Loucy (cell line): Measurements from ENCODE around the gene MMP19.

Source experiments
- H2AFZ ChIP-seq: fragments of 200-600 bp; sonication (generic); 2 replicates; pipeline ENCODE4 v1.6.0; 2016; ENCODE audit warnings: antibody characterized with exemption, mild to moderate bottlenecking, low read length, moderate library complexity
- H3F3A ChIP-seq: fragments of 200-600 bp; 2 replicates; pipeline ENCODE4 v1.6.0; 2016; ENCODE audit warnings: antibody characterized with exemption, low read depth, mild to moderate bottlenecking
- H3K27me3 ChIP-seq: fragments of 200-600 bp; sonication (generic); 2 replicates; pipeline ENCODE4 v1.6.1; 2014; ENCODE audit warnings: low read length, mild to moderate bottlenecking; ENCODE audit not compliant: insufficient read depth, poor library complexity, severe bottlenecking
- H3K36me3 ChIP-seq: fragments of 200-600 bp; sonication (generic); 2 replicates; pipeline ENCODE4 v1.6.1; 2016; ENCODE audit warnings: low read length; ENCODE audit not compliant: insufficient read depth
- H3K4me1 ChIP-seq: fragments of 200-600 bp; sonication (generic); 2 replicates; pipeline ENCODE4 v1.5.1; 2014; ENCODE audit warnings: low read length, mild to moderate bottlenecking; ENCODE audit not compliant: insufficient read depth, poor library complexity, severe bottlenecking
- H3K4me2 ChIP-seq: fragments of 200-600 bp; sonication (generic); 2 replicates; pipeline ENCODE4 v1.6.0; 2014; ENCODE audit warnings: antibody characterized with exemption, low read length, low read depth, mild to moderate bottlenecking; ENCODE audit not compliant: poor library complexity, severe bottlenecking
- H3K4me3 ChIP-seq: fragments of 200-600 bp; sonication (generic); 2 replicates; pipeline ENCODE4 v1.5.1; 2014; ENCODE audit warnings: low read length, mild to moderate bottlenecking, mixed read lengths; ENCODE audit not compliant: poor library complexity, severe bottlenecking
- H3K79me2 ChIP-seq: fragments of 200-600 bp; sonication (generic); 2 replicates; pipeline ENCODE4 v1.6.1; 2014; ENCODE audit warnings: low read length; ENCODE audit not compliant: insufficient read depth
- H3K9ac ChIP-seq: fragments of 200-600 bp; sonication (generic); 2 replicates; pipeline ENCODE4 v1.6.0; 2014; ENCODE audit warnings: mild to moderate bottlenecking, low read depth, low read length, moderate library complexity; ENCODE audit not compliant: poor library complexity, severe bottlenecking
- H3K9me2 ChIP-seq: fragments of 200-600 bp; sonication (generic); replicated peaks from 2 replicates; pipeline ENCODE4 v1.6.1; 2016; ENCODE audit warnings: low read depth, low read length, mixed read lengths
- H3K9me3 ChIP-seq: fragments of 200-600 bp; sonication (generic); 2 replicates; pipeline ENCODE4 v1.6.1; 2014; ENCODE audit warnings: mild to moderate bottlenecking, antibody characterized with exemption, low read length, low read depth; ENCODE audit not compliant: insufficient read depth
- H4K20me1 ChIP-seq: fragments of 200-600 bp; sonication (generic); 2 replicates; pipeline ENCODE4 v1.6.0; 2014; ENCODE audit warnings: antibody characterized with exemption, low read length, mild to moderate bottlenecking; ENCODE audit not compliant: insufficient read depth, poor library complexity, severe bottlenecking
- EZH2phosphoT487 ChIP-seq: fragments of 200-600 bp; IDR thresholded peaks from 2 replicates; pipeline ENCODE4 v1.6.1; 2018; ENCODE audit warnings: antibody characterized with exemption, mild to moderate bottlenecking, moderate library complexity, borderline replicate concordance
- TF ChIP-seq, protein P1 (sequence below): fragments of 200-600 bp; sonication (generic); conservative IDR thresholded peaks from 2 replicates; pipeline ENCODE4 v1.5.1; 2014; ENCODE audit warnings: mild to moderate bottlenecking, antibody characterized with exemption, low read length

The MMP19 gene

GRCh38 chr12:55797550-55797949, 45.2 kb downstream of the MMP19 start:
- H3K9me3 ChIP-seq: no peaks in the 10 kb centered on the region
- no peak overlapping the region for H3K4me3 ChIP-seq
- no peaks in the 10 kb centered on the region for H3K9me2 ChIP-seq
- no peak overlapping the region for H2AFZ ChIP-seq
- peaks cover 3% of the 10 kb centered on the region for H3K4me1 ChIP-seq
- H3K36me3 ChIP-seq: peaks cover 90% of the 10 kb centered on the region
- no peak overlapping the region for H3K4me2 ChIP-seq
- peaks cover 22% of the 10 kb centered on the region for H4K20me1 ChIP-seq
- no peaks in the 10 kb centered on the region for H3F3A ChIP-seq
- TF ChIP-seq, protein P1, sequence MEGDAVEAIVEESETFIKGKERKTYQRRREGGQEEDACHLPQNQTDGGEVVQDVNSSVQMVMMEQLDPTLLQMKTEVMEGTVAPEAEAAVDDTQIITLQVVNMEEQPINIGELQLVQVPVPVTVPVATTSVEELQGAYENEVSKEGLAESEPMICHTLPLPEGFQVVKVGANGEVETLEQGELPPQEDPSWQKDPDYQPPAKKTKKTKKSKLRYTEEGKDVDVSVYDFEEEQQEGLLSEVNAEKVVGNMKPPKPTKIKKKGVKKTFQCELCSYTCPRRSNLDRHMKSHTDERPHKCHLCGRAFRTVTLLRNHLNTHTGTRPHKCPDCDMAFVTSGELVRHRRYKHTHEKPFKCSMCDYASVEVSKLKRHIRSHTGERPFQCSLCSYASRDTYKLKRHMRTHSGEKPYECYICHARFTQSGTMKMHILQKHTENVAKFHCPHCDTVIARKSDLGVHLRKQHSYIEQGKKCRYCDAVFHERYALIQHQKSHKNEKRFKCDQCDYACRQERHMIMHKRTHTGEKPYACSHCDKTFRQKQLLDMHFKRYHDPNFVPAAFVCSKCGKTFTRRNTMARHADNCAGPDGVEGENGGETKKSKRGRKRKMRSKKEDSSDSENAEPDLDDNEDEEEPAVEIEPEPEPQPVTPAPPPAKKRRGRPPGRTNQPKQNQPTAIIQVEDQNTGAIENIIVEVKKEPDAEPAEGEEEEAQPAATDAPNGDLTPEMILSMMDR: no peak
- TF ChIP-seq EZH2phosphoT487: no peak
- H3K79me2 ChIP-seq: peaks cover 26% of the 10 kb centered on the region; the same call in 1 of the 2 replicates
- H3K27me3 ChIP-seq: no peaks in the 10 kb centered on the region
- no peak overlapping the region for H3K9ac ChIP-seq

DNA sequence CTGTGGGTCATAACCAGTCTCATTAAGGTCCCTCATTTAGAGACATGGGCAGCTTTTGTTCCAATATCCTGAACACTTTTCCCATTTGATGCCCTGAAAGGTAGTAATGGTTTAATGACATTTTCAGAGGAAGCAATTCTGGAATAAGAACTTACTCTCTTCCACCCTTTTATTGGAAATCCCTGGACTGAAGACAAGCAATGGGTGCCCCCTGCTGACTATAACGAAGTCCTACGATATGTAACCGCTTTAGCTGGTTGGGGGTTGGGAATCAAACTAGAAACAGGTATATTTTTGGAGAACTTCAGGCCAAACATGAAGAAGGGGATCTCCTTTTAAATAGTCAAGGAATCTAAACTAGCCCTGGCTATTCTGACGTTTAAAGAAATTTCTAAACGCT, 45.7 kb downstream of the MMP19 start:
- H4K20me1 ChIP-seq: peaks cover 19% of the 10 kb centered on the region
- no peaks in the 10 kb centered on the region for H3F3A ChIP-seq
- H3K27me3 ChIP-seq: no peaks in the 10 kb centered on the region
- TF ChIP-seq, protein P1: peak; percentile 85
- no peak for TF ChIP-seq EZH2phosphoT487
- no peak overlapping the region for H3K4me2 ChIP-seq
- no peak overlapping the region for H3K9ac ChIP-seq
- no peak overlapping the region for H2AFZ ChIP-seq
- H3K36me3 ChIP-seq: peaks cover 87% of the 10 kb centered on the region
- H3K4me3 ChIP-seq: no peak overlapping the region
- no peaks in the 10 kb centered on the region for H3K9me2 ChIP-seq
- peaks cover 26% of the 10 kb centered on the region; the same call in 1 of the 2 replicates for H3K79me2 ChIP-seq
- H3K4me1 ChIP-seq: peaks cover 3% of the 10 kb centered on the region
- H3K9me3 ChIP-seq: no peaks in the 10 kb centered on the region

DNA sequence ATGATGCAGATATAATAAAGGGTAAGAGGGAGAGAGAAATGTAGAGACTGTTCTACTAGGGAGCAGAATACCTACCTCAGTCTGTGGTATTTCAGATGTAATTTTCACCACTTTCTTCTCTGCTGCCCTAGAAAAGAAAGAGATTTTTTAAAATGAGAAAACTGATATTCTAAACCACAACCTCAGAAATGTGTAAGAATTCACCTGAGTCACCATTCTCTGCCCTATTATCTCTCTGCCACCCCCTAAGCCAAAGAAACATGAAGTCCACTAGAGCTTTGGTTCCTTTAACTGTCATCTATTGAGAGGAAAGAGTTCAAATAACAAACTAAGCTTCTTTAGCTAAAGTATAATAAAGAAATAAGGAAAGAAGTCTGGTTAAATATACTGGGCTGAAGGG, 46.8 kb downstream of the MMP19 start:
- no peak overlapping the region for H3K9ac ChIP-seq
- H3K79me2 ChIP-seq: peaks cover 15% of the 10 kb centered on the region; the same call in 1 of the 2 replicates
- H3K4me3 ChIP-seq: no peak overlapping the region
- TF ChIP-seq EZH2phosphoT487: no peak
- TF ChIP-seq, protein P1: no peak
- no peaks in the 10 kb centered on the region for H3K9me2 ChIP-seq
- H2AFZ ChIP-seq: no peak overlapping the region
- H3K4me2 ChIP-seq: no peak overlapping the region
- no peaks in the 10 kb centered on the region for H3F3A ChIP-seq
- H3K4me1 ChIP-seq: peaks cover 3% of the 10 kb centered on the region
- H3K9me3 ChIP-seq: no peaks in the 10 kb centered on the region
- H4K20me1 ChIP-seq: peaks cover 14% of the 10 kb centered on the region
- no peaks in the 10 kb centered on the region for H3K27me3 ChIP-seq
- peaks cover 85% of the 10 kb centered on the region for H3K36me3 ChIP-seq
